ENCODE measurements around the gene ELOVL5. TPM values are rescaled to one million over a fixed set of nuclear protein-coding genes. Genes with fewer than 3 reads are reported as not detected.
"Not testable (repeated sequence)": the region's sequence is repeated elsewhere in the genome, so short reads cannot be mapped to it uniquely, and the experiment has no call there.

The ELOVL5 gene
- total RNA-seq, 4 donors from 2014 or later, result 12.4 to 50.0 (median 33.2) TPM

GRCh38 chr6:53352360-53352759, 3.6 kb upstream of the ELOVL5 start:
- no peaks in the 10 kb centered on the region for H3K36me3 ChIP-seq
- DNase-seq, result no peak
- H3K27ac ChIP-seq, result no peak overlapping the region
- no peak overlapping the region for H3K4me3 ChIP-seq
- TF ChIP-seq POLR2A (IDR thresholded peaks at IDR 0.05) (no peak), CTCF (IDR thresholded peaks at IDR 0.05) (no peak)
- no peaks in the 10 kb centered on the region for H3K27me3 ChIP-seq
- WGBS, 2 donors, result 80 to 84% methylated on average over 3 of the region's 3 CpGs
- H3K9me3 ChIP-seq, result no peaks in the 10 kb centered on the region
- H3K4me1 ChIP-seq, result peaks cover 0 to 26% (median under 1%) of the 10 kb centered on the region in 3 donors
- intact Hi-C loops (cut with DNase I), result no loop called here

- H3K4me3 ChIP-seq, result peak overlapping the region; percentile 64 to 99 (median 95)
- 2% methylated on average over 13 to 15 of the region's 15 CpGs for WGBS, 2 donors
These were observed 501 bp upstream of the ELOVL5 start for GRCh38 chr6:53349209-53349693.

GRCh38 chr6:53347921-53348370, 804 bp downstream of the ELOVL5 start:
- DNase-seq, result no peak
- peak overlapping the region; percentile 64 to 99 (median 95) for H3K4me3 ChIP-seq
- no peaks in the 10 kb centered on the region for H3K9me3 ChIP-seq
- 0 to 3% methylated on average over 7 to 15 of the region's 38 CpGs for WGBS, 2 donors
- H3K4me1 ChIP-seq, result peaks cover 3 to 55% (median 7%) of the 10 kb centered on the region in 3 donors
- no peaks in the 10 kb centered on the region for H3K27me3 ChIP-seq
- no peak for TF ChIP-seq POLR2A (IDR thresholded peaks at IDR 0.05)
- TF ChIP-seq CTCF (IDR thresholded peaks at IDR 0.05), result no peak
- intact Hi-C loops (cut with DNase I), result loop anchor here (10.0 kb wide), 1 partner anchor 53 kb away; no protein-coding TSS in a partner anchor
- peak overlapping the region; percentile 91 to 99 (median 98) for H3K27ac ChIP-seq
- H3K36me3 ChIP-seq, result no peaks in the 10 kb centered on the region

More at GRCh38 chr6:53349209-53349693, 501 bp upstream of the ELOVL5 start:
- Histone ChIP-seq H3K36me3 (no peaks in the 10 kb centered on the region), H3K9me3 (no peaks in the 10 kb centered on the region), H3K4me1 (peaks cover 3 to 42% (median 7%) of the 10 kb centered on the region in 3 donors), H3K27me3 (no peaks in the 10 kb centered on the region), H3K27ac (peak overlapping the region; percentile 91 to 99 (median 98))
- TF ChIP-seq CTCF (IDR thresholded peaks at IDR 0.05) (no peak), POLR2A (IDR thresholded peaks at IDR 0.05) (no peak)
- DNase-seq, result no peak
- intact Hi-C loops (cut with DNase I), result loop anchor here (10.0 kb wide), 1 partner anchor 54 kb away; no protein-coding TSS in a partner anchor

- DNase-seq, result no peak
- WGBS, 2 donors, result 1% methylated on average over 18 to 21 of the region's 23 CpGs
- H3K4me1 ChIP-seq, result peaks cover 3 to 60% (median 7%) of the 10 kb centered on the region in 3 donors
- H3K27me3 ChIP-seq, result no peaks in the 10 kb centered on the region
- TF ChIP-seq POLR2A (IDR thresholded peaks at IDR 0.05), result no peak
- no peaks in the 10 kb centered on the region for H3K36me3 ChIP-seq
- H3K27ac ChIP-seq, result peak overlapping the region; percentile 91 to 99 (median 98)
- H3K9me3 ChIP-seq, result no peaks in the 10 kb centered on the region
- peak overlapping the region; percentile 64 to 99 (median 95) for H3K4me3 ChIP-seq
- intact Hi-C loops (cut with DNase I), result loop anchor here (10.0 kb wide), 1 partner anchor 53 kb away; no protein-coding TSS in a partner anchor
These were observed 1.4 kb downstream of the ELOVL5 start for GRCh38 chr6:53347250-53347920.

- not testable (repeated sequence) for H3K27ac ChIP-seq, H3K4me3 ChIP-seq, H3K9me3 ChIP-seq, H3K27me3 ChIP-seq, H3K36me3 ChIP-seq, DNase-seq
- WGBS, 2 donors, result 74 to 90% methylated on average over 5 of the region's 5 CpGs
- H3K4me1 ChIP-seq, result peaks cover 3 to 67% (median 7%) of the 10 kb centered on the region in 3 donors
- intact Hi-C loops (cut with DNase I), result loop anchor here (10.0 kb wide), 1 partner anchor 51 kb away; no protein-coding TSS in a partner anchor
These were observed 2.7 kb downstream of the ELOVL5 start for GRCh38 chr6:53346049-53346448.

GRCh38 chr6:53344969-53345368, 3.8 kb downstream of the ELOVL5 start:
- intact Hi-C loops (cut with DNase I), result loop anchor here (10.0 kb wide), 1 partner anchor 50 kb away; no protein-coding TSS in a partner anchor
- no peaks in the 10 kb centered on the region for H3K27me3 ChIP-seq
- no peaks in the 10 kb centered on the region for H3K36me3 ChIP-seq
- H3K4me1 ChIP-seq, result peaks cover 3 to 74% (median 7%) of the 10 kb centered on the region in 3 donors
- H3K27ac ChIP-seq, result no peak overlapping the region
- no peak for DNase-seq
- WGBS, 2 donors, result 63 to 94% methylated on average over 1 of the region's 1 CpG
- no peak for TF ChIP-seq CTCF (IDR thresholded peaks at IDR 0.05)
- no peak for TF ChIP-seq POLR2A (IDR thresholded peaks at IDR 0.05)
- no peaks in the 10 kb centered on the region for H3K9me3 ChIP-seq
- H3K4me3 ChIP-seq, result no peak overlapping the region
